Adrenal gland (tissue), 12 donors: ENCODE data around the gene SORBS1. TPM values are rescaled to one million over a fixed set of nuclear protein-coding genes. Genes with fewer than 3 reads are reported as not detected.
"Not testable (repeated sequence)": the region's sequence is repeated elsewhere in the genome, so short reads cannot be mapped to it uniquely, and the experiment has no call there.

Experiments
- DNase-seq, 7 donors: peaks; one replicate each; pipeline ENCODE4 v3.0.0-alpha.2; 2019 to 2020
- H3K27ac ChIP-seq, 5 donors: fragments of 200-600 bp; sonication (generic) in 4 of 5; 1 replicate in 3 of 5; 2 replicates in 2 of 5; pipeline versions ENCODE4 v1.5.1 to v1.8.0; 2016 to 2020; ENCODE audit warnings: mild to moderate bottlenecking in 1 of 5
- H3K27me3 ChIP-seq: fragments of 200-600 bp; 2 replicates; pipeline ENCODE4 v1.8.0; 2021
- H3K36me3 ChIP-seq, 2 donors: fragments of 200-600 bp; replicated peaks in 1 of 2; 1 replicate in 1 of 2; 2 replicates in 1 of 2; pipeline versions ENCODE4 v1.5.1 to v1.8.0; 2018 to 2022
- H3K4me1 ChIP-seq, 2 donors: fragments of 200-600 bp; replicated peaks in 1 of 2; 1 replicate in 1 of 2; 2 replicates in 1 of 2; pipeline versions ENCODE4 v1.5.1 to v1.8.0; 2018 to 2021
- H3K4me3 ChIP-seq, 4 donors: fragments of 200-600 bp; sonication (generic) in 3 of 4; one replicate each; pipeline ENCODE4 v1.5.1; 2016 to 2018
- H3K9me3 ChIP-seq, 3 donors: fragments of 200-600 bp; sonication (generic) in 1 of 3; replicated peaks in 1 of 3; 1 replicate in 2 of 3; 2 replicates in 1 of 3; pipeline versions ENCODE4 v1.5.1 to v1.8.0; 2016 to 2021
- POLR2A ChIP-seq, 2 donors: fragments of 450-650 bp; IDR thresholded peaks; one replicate each; pipeline ENCODE4 v1.6.1; 2017; ENCODE audit warnings: antibody characterized with exemption in 2 of 2, mild to moderate bottlenecking in 2 of 2, moderate library complexity in 1 of 2
- WGBS, 4 donors: extraction: QIAGEN DNeasy Blood & Tissue Kit in 2 of 4; methylation state at CpG; one replicate each; pipeline versions ENCODE4 v1.1.5 to v1.1.7; 2013 to 2017; 5-methylcytosine and 5-hydroxymethylcytosine counted together
- intact Hi-C, 2 donors: fragments of 100-400 bp; cut with DNase I; formaldehyde crosslinking; loops; one replicate each; pipeline versions ENCODE4 v1.14.1 to v1.15.0; 2022 to 2023
- polyA plus RNA-seq, 3 donors: library from polyadenylated mRNA; stranded (reverse); fragments of 200-250 nt in 2 of 3; fragments of 350-450 nt in 1 of 3; fragmentation: Illumina TruSeq in 1 of 3; extraction: RNeasy Lipid Tissue Mini Kit (QIAGEN cat#74804) in 1 of 3; gene quantifications; one replicate each; pipeline ENCODE4 v1.2.3, GENCODE V29; 2013 to 2014
- total RNA-seq, 9 donors: library from RNA; depleted of rRNA in 4 of 9; stranded (reverse); fragments of >200 nt in 4 of 9; fragments of 120-200 nt in 1 of 9; fragmentation: NEBNext Ultra II Directional in 1 of 9; extraction: Animal tissue kit (Norgen Biotek cat#: 25700) in 1 of 9; gene quantifications; one replicate each; pipeline versions ENCODE4 v1.1.0 to v1.2.4, GENCODE V29; 2013 to 2023
- TF ChIP-seq, protein P1 (sequence below), 6 experiments: fragments of 450-650 bp in 4 of 6; fragments of 200-600 bp in 2 of 6; sonication (generic) in 1 of 6; IDR thresholded peaks; 1 replicate in 5 of 6; 2 replicates in 1 of 6; pipeline versions ENCODE4 v1.5.1 to v1.8.0; 2016 to 2021; ENCODE audit warnings: antibody characterized with exemption in 6 of 6, mild to moderate bottlenecking in 2 of 6, moderate library complexity in 1 of 6
- donor health status: healthy with polysubstance abuse.
- donor health status: Bipolar disorder and iron deficiency.
- donor health status: DM: yes; HTN: yes; CAD: no.
- donor health status: DM: no; HTN: no; CAD: no.
- donor health status: DM: no; HTN: no; CAD: no.
- donor health status: DM: yes; HTN: yes; CAD: no.

The SORBS1 gene
- total and polyA plus RNA-seq, 12 donors: 9.5 to 43.4 (median 19.0) TPM

DNA sequence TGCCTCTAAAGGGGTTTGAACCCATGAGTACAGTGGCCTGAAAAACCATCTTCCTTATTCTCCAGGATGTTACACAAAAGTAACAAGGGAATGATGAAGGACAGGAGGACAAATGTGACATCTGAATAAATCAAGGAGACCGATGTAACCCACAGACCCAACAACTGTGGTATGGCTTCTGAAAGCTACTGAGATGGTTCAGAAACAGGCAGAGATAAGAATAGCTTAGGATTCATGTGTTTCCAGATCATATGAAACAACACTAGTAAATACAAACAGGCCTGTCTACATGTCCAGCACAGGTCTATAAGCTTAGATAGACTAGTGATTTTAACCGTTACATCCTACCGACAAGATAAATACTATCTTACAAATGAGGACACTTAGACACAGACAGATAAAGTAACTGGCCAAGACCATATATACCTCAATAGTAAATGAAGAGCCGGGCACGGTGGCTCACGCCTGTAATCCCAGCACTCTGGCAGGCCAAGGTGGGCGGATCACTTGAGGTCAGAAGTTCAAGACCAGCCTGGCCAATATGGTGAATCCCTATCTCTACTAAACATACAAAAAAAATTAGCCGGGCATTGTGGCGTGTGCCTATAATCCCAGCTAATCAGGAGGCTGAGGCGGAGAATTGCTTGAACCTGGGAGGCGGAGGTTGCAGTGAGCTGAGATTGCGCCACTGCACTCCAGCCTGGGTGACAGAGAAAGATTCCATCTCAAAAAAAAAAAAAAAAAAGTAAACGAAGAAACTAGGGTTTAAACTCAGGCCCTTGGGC lies 88.7 kb downstream of the SORBS1 start:
- H3K4me1 ChIP-seq: peaks cover 0 to 17% of the 10 kb centered on the region in 2 donors

DNA sequence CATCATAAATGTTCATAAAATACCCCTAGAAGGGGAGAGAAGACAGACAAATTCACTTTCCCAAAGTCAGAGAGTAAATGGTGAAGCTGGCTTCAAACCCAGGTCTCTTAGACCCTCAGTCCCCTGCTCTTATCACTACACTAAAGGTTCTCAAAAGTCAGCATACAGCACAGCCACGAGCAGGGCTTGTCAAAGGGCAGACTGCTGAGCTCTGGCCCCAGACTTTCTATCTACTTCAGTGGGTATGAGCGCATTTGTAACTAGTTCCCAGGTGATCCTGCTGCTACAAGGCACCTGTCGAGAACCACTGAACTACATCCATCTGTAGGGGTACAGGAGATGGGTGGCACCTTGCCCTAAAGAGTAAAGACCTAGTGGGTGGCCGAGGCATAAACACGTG lies 91.5 kb downstream of the SORBS1 start:
- H3K9me3 ChIP-seq: no peaks in the 10 kb centered on the region
- no peak for DNase-seq
- H3K36me3 ChIP-seq: no peaks in the 10 kb centered on the region
- peak overlapping the region in 2 of 5 donors; percentile 20 to 28 for H3K27ac ChIP-seq
- peaks cover 0 to 24% of the 10 kb centered on the region in 2 donors for H3K4me1 ChIP-seq
- no peak overlapping the region for H3K4me3 ChIP-seq
- H3K27me3 ChIP-seq: no peaks in the 10 kb centered on the region
- no peak for TF ChIP-seq POLR2A (IDR thresholded peaks at IDR 0.05)
- TF ChIP-seq, protein P1, sequence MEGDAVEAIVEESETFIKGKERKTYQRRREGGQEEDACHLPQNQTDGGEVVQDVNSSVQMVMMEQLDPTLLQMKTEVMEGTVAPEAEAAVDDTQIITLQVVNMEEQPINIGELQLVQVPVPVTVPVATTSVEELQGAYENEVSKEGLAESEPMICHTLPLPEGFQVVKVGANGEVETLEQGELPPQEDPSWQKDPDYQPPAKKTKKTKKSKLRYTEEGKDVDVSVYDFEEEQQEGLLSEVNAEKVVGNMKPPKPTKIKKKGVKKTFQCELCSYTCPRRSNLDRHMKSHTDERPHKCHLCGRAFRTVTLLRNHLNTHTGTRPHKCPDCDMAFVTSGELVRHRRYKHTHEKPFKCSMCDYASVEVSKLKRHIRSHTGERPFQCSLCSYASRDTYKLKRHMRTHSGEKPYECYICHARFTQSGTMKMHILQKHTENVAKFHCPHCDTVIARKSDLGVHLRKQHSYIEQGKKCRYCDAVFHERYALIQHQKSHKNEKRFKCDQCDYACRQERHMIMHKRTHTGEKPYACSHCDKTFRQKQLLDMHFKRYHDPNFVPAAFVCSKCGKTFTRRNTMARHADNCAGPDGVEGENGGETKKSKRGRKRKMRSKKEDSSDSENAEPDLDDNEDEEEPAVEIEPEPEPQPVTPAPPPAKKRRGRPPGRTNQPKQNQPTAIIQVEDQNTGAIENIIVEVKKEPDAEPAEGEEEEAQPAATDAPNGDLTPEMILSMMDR (IDR thresholded peaks at IDR 0.05): no peak
- 78 to 91% (median 86%) methylated on average over 5 of the region's 5 CpGs for WGBS, 4 donors
- intact Hi-C loops: no loop called here

More for the DNA sequence above, 88.7 kb downstream of the SORBS1 start:
- DNase-seq: no peak
- intact Hi-C loops: no loop called here
- no peaks in the 10 kb centered on the region for H3K36me3 ChIP-seq
- H3K9me3 ChIP-seq: no peaks in the 10 kb centered on the region
- no peaks in the 10 kb centered on the region for H3K27me3 ChIP-seq
- TF ChIP-seq, protein P1 (IDR thresholded peaks at IDR 0.05): no peak
- no peak for TF ChIP-seq POLR2A (IDR thresholded peaks at IDR 0.05)
- peak overlapping the region in 1 of 5 donors; percentile 65 for H3K27ac ChIP-seq
- H3K4me3 ChIP-seq: no peak overlapping the region
- WGBS, 4 donors: 88 to 95% (median 93%) methylated on average over 13 of the region's 13 CpGs

DNA sequence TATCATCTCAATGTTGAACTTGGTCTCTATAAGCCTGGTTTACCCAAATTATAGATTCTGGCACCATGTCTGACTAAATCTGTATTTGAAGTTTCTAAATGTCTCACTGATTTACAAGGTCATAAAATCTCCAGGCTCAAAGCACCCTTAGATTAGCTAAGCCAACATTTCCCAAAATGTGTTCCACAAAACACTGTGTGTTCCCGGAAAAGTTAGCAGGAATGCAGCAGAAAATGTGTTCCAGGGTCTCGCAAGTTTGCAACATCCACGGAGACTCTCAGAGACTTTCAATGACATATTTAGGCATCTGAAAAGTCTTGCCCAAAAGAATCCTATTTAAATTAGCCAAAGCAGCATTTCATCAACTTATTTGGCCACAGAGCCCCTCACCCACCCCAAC lies 91.9 kb downstream of the SORBS1 start:
- intact Hi-C loops: no loop called here
- Histone ChIP-seq H3K36me3 (no peaks in the 10 kb centered on the region), H3K4me3 (no peak overlapping the region), H3K9me3 (no peaks in the 10 kb centered on the region), H3K4me1 (peaks cover 0 to 20% of the 10 kb centered on the region in 2 donors), H3K27me3 (no peaks in the 10 kb centered on the region), H3K27ac (peak overlapping the region in 2 of 5 donors; percentile 20 to 28)
- no peak for DNase-seq
- no peak for TF ChIP-seq POLR2A (IDR thresholded peaks at IDR 0.05)
- TF ChIP-seq, protein P1 (IDR thresholded peaks at IDR 0.05): no peak
- 81 to 87% (median 85%) methylated on average over 3 of the region's 3 CpGs for WGBS, 4 donors

DNA sequence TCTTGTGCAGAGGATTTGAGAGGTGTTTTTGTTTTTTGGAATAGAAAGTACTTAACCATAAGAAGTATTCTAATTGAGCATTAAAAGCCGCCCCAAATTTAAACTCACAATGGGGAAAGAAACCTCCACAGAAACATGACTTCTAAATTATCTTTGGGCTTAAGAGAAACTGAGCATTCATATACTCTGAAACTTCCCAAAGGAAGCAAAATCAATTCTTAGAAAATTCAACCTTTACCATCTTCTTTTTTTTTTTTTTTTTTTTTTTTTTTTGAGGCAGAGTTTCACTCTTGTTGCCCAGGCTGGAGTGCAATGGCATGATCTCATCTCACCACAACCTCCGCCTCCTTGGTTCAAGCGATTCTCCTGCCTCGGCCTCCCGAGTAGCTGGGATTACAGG lies 93.5 kb downstream of the SORBS1 start:
- H3K9me3 ChIP-seq, H3K27ac ChIP-seq, H3K27me3 ChIP-seq, DNase-seq, H3K4me3 ChIP-seq, intact Hi-C loops, H3K36me3 ChIP-seq: not testable (repeated sequence)
- H3K4me1 ChIP-seq: peaks cover 0 to 13% of the 10 kb centered on the region in 2 donors
- 92 to 97% (median 95%) methylated on average over 5 of the region's 5 CpGs for WGBS, 4 donors
